Endothelial cell of umbilical vein (primary cell): ENCODE measurements around the gene SEMA3A. TPM values are rescaled to one million over a fixed set of nuclear protein-coding genes. Genes with fewer than 3 reads are reported as not detected.

Experiments
- BruUV-seq: library from RNA; stranded (reverse); fragments of 400-500 nt; replicated peaks from 2 replicates; lab custom pipeline; 2021; lab: Mats Ljungman, UMichigan
- CTCF ChIA-PET: fragments of 300-600, 350-600 bp; sonication (Branson Sonifier 250); formaldehyde crosslinking; loops from one replicate; lab custom pipeline; 2021; ENCODE audit warnings: antibody characterized with exemption, inconsistent platforms; lab: Charles Lee
- POLR2A ChIA-PET: fragments of 300-600, 350-600 bp; sonication (Branson Sonifier 250); formaldehyde crosslinking; loops from one replicate; lab custom pipeline; 2021; ENCODE audit warnings: antibody characterized with exemption, inconsistent platforms; lab: Charles Lee
- DNase-seq: peaks from one replicate; pipeline ENCODE4 v3.0.0-alpha.2; 2011; ENCODE audit warnings: low read depth, low spot score
- FAIRE-seq: peaks from 2 replicates; lab custom pipeline; 2011; peaks lifted over from hg19 to GRCh38; lab: Jason Lieb, UNC
- H2AFZ ChIP-seq: 2 replicates; pipeline ENCODE4 v1.6.0; 2012; ENCODE audit warnings: low read depth, low read length, control low read depth, inconsistent platforms
- H3K27ac ChIP-seq: 2 replicates; pipeline ENCODE4 v1.5.1; 2011; ENCODE audit warnings: low read depth, mild to moderate bottlenecking, control low read depth, low read length, moderate library complexity; ENCODE audit not compliant: insufficient read depth
- H3K27me3 ChIP-seq, 2 experiments: 2 replicates each; pipeline versions ENCODE4 v1.6.0 to v1.6.1; 2011; ENCODE audit warnings: low read length in 2 of 2, mixed read lengths in 1 of 2; ENCODE audit not compliant: control insufficient read depth in 2 of 2, insufficient read depth in 2 of 2
- H3K36me3 ChIP-seq, 2 experiments: 2 replicates in 1 of 2; 3 replicates in 1 of 2; pipeline ENCODE4 v1.5.1; 2011; ENCODE audit warnings: low read length in 2 of 2, mild to moderate bottlenecking in 1 of 2, moderate library complexity in 1 of 2; ENCODE audit not compliant: control insufficient read depth in 2 of 2, insufficient read depth in 2 of 2; ENCODE audit errors: extremely low read depth in 1 of 2
- H3K4me1 ChIP-seq: 3 replicates; pipeline ENCODE4 v1.5.1; 2011; ENCODE audit warnings: mild to moderate bottlenecking, low read length; ENCODE audit not compliant: control insufficient read depth, insufficient read depth; ENCODE audit errors: extremely low read depth
- H3K4me2 ChIP-seq: 2 replicates; pipeline ENCODE4 v1.6.1; 2011; ENCODE audit warnings: low read length, control low read depth, mixed read lengths; ENCODE audit not compliant: insufficient read depth
- H3K4me3 ChIP-seq, 3 experiments: fragments of 200-600 bp in 1 of 3; sonication (generic), shearing (Covaris generic) in 1 of 3; replicated peaks in 1 of 3; 2 replicates each; pipeline ENCODE4 v1.5.1; 2011 to 2016; ENCODE audit warnings: control low read depth in 3 of 3, low read length in 3 of 3, mild to moderate bottlenecking in 2 of 3, inconsistent platforms in 1 of 3, low read depth in 1 of 3, moderate library complexity in 1 of 3; ENCODE audit not compliant: insufficient read depth in 1 of 3
- H3K79me2 ChIP-seq: 2 replicates; pipeline ENCODE4 v1.6.0; 2012; ENCODE audit warnings: low read length, inconsistent platforms; ENCODE audit not compliant: control insufficient read depth, insufficient read depth
- H3K9ac ChIP-seq: replicated peaks from 2 replicates; pipeline ENCODE3; 2011; ENCODE audit warnings: low read length, control low read depth; ENCODE audit not compliant: insufficient read depth; ENCODE audit errors: extremely low read depth
- H3K9me1 ChIP-seq: replicated peaks from 3 replicates; pipeline ENCODE4 v1.6.0; 2011; ENCODE audit warnings: mild to moderate bottlenecking, low read length; ENCODE audit not compliant: control insufficient read depth, insufficient read depth; ENCODE audit errors: extremely low read depth
- H3K9me3 ChIP-seq: replicated peaks from 2 replicates; pipeline ENCODE4 v1.5.1; 2012; ENCODE audit warnings: low read length, inconsistent platforms; ENCODE audit not compliant: control insufficient read depth, insufficient read depth
- H4K20me1 ChIP-seq: replicated peaks from 2 replicates; pipeline ENCODE3; 2011; ENCODE audit warnings: mild to moderate bottlenecking, low read length; ENCODE audit not compliant: control insufficient read depth, insufficient read depth; ENCODE audit errors: extremely low read depth
- CTCF ChIP-seq, 2 donors: IDR thresholded peaks; 1 replicate in 1 of 2; 2 replicates in 1 of 2; pipeline ENCODE4 v1.5.1; 2011; ENCODE audit warnings: low read length in 2 of 2, mild to moderate bottlenecking in 2 of 2, moderate library complexity in 2 of 2, control low read depth in 1 of 2, inconsistent platforms in 1 of 2, low read depth in 1 of 2; ENCODE audit not compliant: insufficient read depth in 1 of 2; ENCODE audit errors: extremely low read depth in 1 of 2
- EZH2 ChIP-seq: IDR thresholded peaks from 2 replicates; pipeline ENCODE4 v1.6.1; 2012; ENCODE audit warnings: borderline replicate concordance, low read depth, mild to moderate bottlenecking, moderate library complexity, low read length, inconsistent platforms; ENCODE audit not compliant: severe bottlenecking
- FOS ChIP-seq: IDR thresholded peaks from 2 replicates; pipeline ENCODE4 v1.6.1; 2011; ENCODE audit warnings: mild to moderate bottlenecking, low read length, moderate library complexity, borderline replicate concordance; ENCODE audit not compliant: insufficient read depth
- GATA2 ChIP-seq: IDR thresholded peaks from 2 replicates; pipeline ENCODE4 v1.7.0; 2011; ENCODE audit warnings: low read depth, mild to moderate bottlenecking, moderate library complexity, mixed read lengths, low read length; ENCODE audit not compliant: insufficient read length, insufficient read depth
- JUN ChIP-seq: IDR thresholded peaks from 2 replicates; pipeline ENCODE4 v1.6.1; 2011; ENCODE audit warnings: borderline replicate concordance, low read depth; ENCODE audit not compliant: insufficient read length, insufficient read depth
- MYC ChIP-seq: IDR thresholded peaks from one replicate; pipeline ENCODE4 v1.6.1; 2011; ENCODE audit warnings: mild to moderate bottlenecking, low read depth, low read length
- POLR2A ChIP-seq: IDR thresholded peaks from 2 replicates; pipeline ENCODE4 v1.6.1; 2012; ENCODE audit warnings: low read depth, mild to moderate bottlenecking, control low read depth, low read length
- POLR2AphosphoS5 ChIP-seq: IDR thresholded peaks from 2 replicates; pipeline ENCODE4 v1.6.1; 2012; ENCODE audit warnings: low read depth, mild to moderate bottlenecking, control low read depth, low read length, moderate library complexity; ENCODE audit not compliant: insufficient read depth
- dilution Hi-C: fragments of 300-500 bp; cut with MboI; formaldehyde crosslinking; loops from one replicate; pipeline ENCODE4 v1.15.0; 2019; ENCODE audit warnings: low sequenced_read_pairs; ENCODE audit not compliant: extremely low pct_ligation_motif_present
- intact Hi-C: fragments of 100-400 bp; cut with micrococcal nuclease; formaldehyde crosslinking; loops from one replicate; pipeline ENCODE4 v1.10.0; 2022
- polyA plus RNA-seq, 4 experiments: library from polyadenylated mRNA; depleted of rRNA in 3 of 4; stranded (reverse) in 3 of 4; unstranded in 1 of 4; fragments of >200 nt; gene quantifications; 2 replicates each; pipeline versions ENCODE4 v1.2.1 to v1.2.3, GENCODE V29; 2011 to 2012; ENCODE audit warnings: missing spikeins in 1 of 4
- total RNA-seq: library from RNA; stranded (reverse); gene quantifications from 2 replicates; pipeline ENCODE4 v1.2.3, GENCODE V29; 2021
- TF ChIP-seq, protein P1 (sequence below): IDR thresholded peaks from 2 replicates; pipeline ENCODE4 v1.6.1; 2011; ENCODE audit not compliant: insufficient read depth, insufficient read length

Gene SEMA3A
- total and polyA plus RNA-seq, 2 donors (not counting 3 experiments of a cell fraction or from before 2014, with no cell fraction given) = 0.68 to 1.2 TPM

DNA sequence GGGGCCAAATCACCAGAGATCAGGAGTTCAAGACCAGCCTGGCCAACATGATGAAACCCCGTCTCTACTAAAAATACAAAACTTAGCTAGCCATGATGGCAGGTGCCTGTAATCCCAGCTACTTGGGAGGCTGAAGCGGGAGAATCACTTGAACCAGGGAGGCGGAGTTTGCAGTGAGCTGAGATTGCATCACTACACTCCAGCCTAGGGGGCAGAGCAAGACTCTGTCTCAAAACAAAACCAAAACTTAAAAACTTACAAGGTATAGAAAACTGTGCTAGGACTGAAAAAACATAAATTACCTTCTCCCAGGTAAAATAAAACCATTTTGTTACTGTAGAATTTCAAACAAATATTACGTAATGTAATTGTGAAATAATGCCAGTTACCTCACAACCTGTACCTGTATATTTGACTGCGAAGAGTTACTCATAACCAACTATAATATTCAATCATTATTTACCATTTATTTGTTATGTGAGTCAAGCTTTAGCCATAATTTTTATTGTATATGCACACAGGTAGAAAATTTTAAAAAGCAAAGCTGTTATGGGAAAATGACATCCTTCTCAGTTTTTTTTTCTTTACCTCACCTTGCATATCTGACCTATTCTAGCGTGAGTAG is 180.9 kb downstream of the SEMA3A start:
- no peaks in the 10 kb centered on the region for H3K27me3 ChIP-seq
- no peaks in the 10 kb centered on the region for H3K9me1 ChIP-seq
- no peaks in the 10 kb centered on the region for H3K79me2 ChIP-seq
- BruUV-seq = no TSS peak
- DNase-seq = no peak
- dilution Hi-C loops = no loop called here
- H3K4me1 ChIP-seq = no peaks in the 10 kb centered on the region
- H3K27ac ChIP-seq = no peak overlapping the region
- H3K9ac ChIP-seq = no peak overlapping the region
- H2AFZ ChIP-seq = no peak overlapping the region
- intact Hi-C loops = no loop called here
- ChIA-PET CTCF (interaction anchor here (0.5 to 1.0 kb wide), 4 partner anchors 8 to 477 kb away, joined by 3 read pairs; no protein-coding TSS in a partner anchor), POLR2A (no interaction called here)
- FAIRE-seq = no peak
- H3K4me2 ChIP-seq = no peak overlapping the region
- H4K20me1 ChIP-seq = no peaks in the 10 kb centered on the region
- no peak overlapping the region for H3K4me3 ChIP-seq
- no peaks in the 10 kb centered on the region for H3K9me3 ChIP-seq
- TF ChIP-seq, protein P1, sequence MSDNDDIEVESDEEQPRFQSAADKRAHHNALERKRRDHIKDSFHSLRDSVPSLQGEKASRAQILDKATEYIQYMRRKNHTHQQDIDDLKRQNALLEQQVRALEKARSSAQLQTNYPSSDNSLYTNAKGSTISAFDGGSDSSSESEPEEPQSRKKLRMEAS = no peak
- TF ChIP-seq MYC (no peak), EZH2 (no peak), FOS (no peak), JUN (no peak), CTCF (IDR thresholded peaks at IDR 0.05; ENCODE audit: extremely low read depth in 1 of 2, insufficient read depth in 1 of 2, low read depth in 1 of 2, low read length in 2 of 2) (no peak), GATA2 (no peak), POLR2A (no peak), POLR2AphosphoS5 (no peak)
- H3K36me3 ChIP-seq = no peaks in the 10 kb centered on the region
